GM12878 (cell line): ENCODE measurements around the gene ARL2. TPM values are rescaled to one million over a fixed set of nuclear protein-coding genes. Genes with fewer than 3 reads are reported as not detected.
A peak's percentile ranks its signal among the peaks of the same experiment; 100 is the strongest.

Experiments used
- ASH2L ChIP-seq: fragments of 300-600, 200-600 bp; sonication (generic); IDR thresholded peaks from 2 replicates; pipeline ENCODE4 v1.6.1; 2017; ENCODE audit warnings: low read depth, mild to moderate bottlenecking, borderline replicate concordance
- BMI1 ChIP-seq: fragments of 450-650 bp; IDR thresholded peaks from 2 replicates; pipeline ENCODE4 v1.6.1; 2016; ENCODE audit warnings: mild to moderate bottlenecking, moderate library complexity, borderline replicate concordance
- CHD1 ChIP-seq: IDR thresholded peaks from 2 replicates; pipeline ENCODE4 v1.6.1; 2012; ENCODE audit warnings: low read depth, low read length, improper control_type of control experiment
- FOXK2 ChIP-seq: fragments of 450-650 bp; IDR thresholded peaks from 2 replicates; pipeline ENCODE4 v1.6.1; 2017; ENCODE audit warnings: mild to moderate bottlenecking, moderate library complexity
- LARP7 ChIP-seq: fragments of 450-650 bp; IDR thresholded peaks from 2 replicates; pipeline ENCODE4 v1.6.1; 2017; ENCODE audit warnings: mild to moderate bottlenecking
- MYB ChIP-seq: fragments of 150-350 bp; IDR thresholded peaks from 2 replicates; pipeline ENCODE4 v1.6.1; 2014; ENCODE audit warnings: mild to moderate bottlenecking, low read depth, low read length, borderline replicate concordance
- POLR2AphosphoS2 ChIP-seq: IDR thresholded peaks from 2 replicates; pipeline ENCODE4 v1.6.1; 2011; ENCODE audit warnings: low read depth, mild to moderate bottlenecking, low read length, improper control_type of control experiment, moderate library complexity
- POU2F2 ChIP-seq: IDR thresholded peaks from 3 replicates; pipeline ENCODE4 v1.6.1; 2011; ENCODE audit warnings: low read depth, mild to moderate bottlenecking, low read length, borderline replicate concordance
- SIN3A ChIP-seq: IDR thresholded peaks from 2 replicates; pipeline ENCODE4 v1.6.1; 2012; ENCODE audit warnings: low read depth, low read length, improper control_type of control experiment
- TARDBP ChIP-seq: IDR thresholded peaks from 2 replicates; pipeline ENCODE4 v1.6.1; 2016; ENCODE audit warnings: borderline replicate concordance
- TCF12 ChIP-seq: IDR thresholded peaks from 2 replicates; pipeline ENCODE4 v1.6.1; 2011; ENCODE audit warnings: low read depth, mild to moderate bottlenecking, low read length
- ZNF622 ChIP-seq: fragments of 450-650 bp; IDR thresholded peaks from 2 replicates; pipeline ENCODE4 v1.6.1; 2017; ENCODE audit warnings: mild to moderate bottlenecking, inconsistent platforms
- ZSCAN29 ChIP-seq: fragments of 450-650 bp; IDR thresholded peaks from 2 replicates; pipeline ENCODE4 v1.6.1; 2017; ENCODE audit warnings: mild to moderate bottlenecking, moderate library complexity
- polyA plus RNA-seq, 11 experiments: library from polyadenylated mRNA; depleted of rRNA in 4 of 11; unstranded in 6 of 11; stranded (reverse) in 5 of 11; fragments of >200 nt; fragmentation: Nextera tagmentation in 4 of 11; fragmentation: Illumina TruSeq in 1 of 11; extraction: Ambion mirVana in 4 of 11; extraction: Trizol in 1 of 11; gene quantifications; 1 replicate in 1 of 11; 2 replicates in 10 of 11; pipeline versions ENCODE4 v1.2.1 to v1.2.3, GENCODE V29; 2011 to 2016; ENCODE audit warnings: inconsistent platforms in 2 of 11, missing spikeins in 2 of 11, low read depth in 1 of 11
- total RNA-seq, 4 experiments: library from RNA; depleted of rRNA in 3 of 4; stranded (reverse); fragments of >200 nt in 3 of 4; fragmentation: Illumina TruSeq in 1 of 4; extraction: Trizol in 1 of 4; gene quantifications; 2 replicates each; pipeline versions ENCODE4 v1.2.1 to v1.2.3, GENCODE V29; 2013 to 2021
- TF ChIP-seq, protein P1 (sequence below): fragments of 450-650 bp; IDR thresholded peaks from 2 replicates; pipeline ENCODE4 v1.6.1; 2017; ENCODE audit warnings: mild to moderate bottlenecking, low read depth, inconsistent platforms; ENCODE audit not compliant: poor library complexity, severe bottlenecking
- TF ChIP-seq, protein P2 (sequence below): fragments of 450-650 bp; IDR thresholded peaks from 2 replicates; pipeline ENCODE4 v1.6.1; 2018; ENCODE audit warnings: mild to moderate bottlenecking, low read depth, moderate library complexity; ENCODE audit not compliant: partially characterized antibody
- TF ChIP-seq, protein P3 (sequence below): fragments of 450-650 bp; IDR thresholded peaks from 2 replicates; pipeline ENCODE4 v1.6.1; 2017; ENCODE audit warnings: mild to moderate bottlenecking
- TF ChIP-seq, protein P4 (sequence below): IDR thresholded peaks from 2 replicates; pipeline ENCODE4 v1.6.1; 2011; ENCODE audit warnings: borderline replicate concordance, low read depth, mild to moderate bottlenecking, moderate library complexity, low read length; ENCODE audit not compliant: insufficient read depth, poor library complexity, severe bottlenecking
- TF ChIP-seq, protein P5 (sequence below): IDR thresholded peaks from 2 replicates; pipeline ENCODE4 v1.6.1; 2011; ENCODE audit warnings: borderline replicate concordance, low read depth, mild to moderate bottlenecking, moderate library complexity, mixed read lengths, low read length; ENCODE audit not compliant: insufficient read depth; ENCODE audit errors: extremely low read length

The ARL2 gene
- total and polyA plus RNA-seq, 10 of the 15 experiments (the other 5 are each of a cell fraction or from before 2014, with no cell fraction given) = 4.1 to 138 (median 73.4) TPM

DNA sequence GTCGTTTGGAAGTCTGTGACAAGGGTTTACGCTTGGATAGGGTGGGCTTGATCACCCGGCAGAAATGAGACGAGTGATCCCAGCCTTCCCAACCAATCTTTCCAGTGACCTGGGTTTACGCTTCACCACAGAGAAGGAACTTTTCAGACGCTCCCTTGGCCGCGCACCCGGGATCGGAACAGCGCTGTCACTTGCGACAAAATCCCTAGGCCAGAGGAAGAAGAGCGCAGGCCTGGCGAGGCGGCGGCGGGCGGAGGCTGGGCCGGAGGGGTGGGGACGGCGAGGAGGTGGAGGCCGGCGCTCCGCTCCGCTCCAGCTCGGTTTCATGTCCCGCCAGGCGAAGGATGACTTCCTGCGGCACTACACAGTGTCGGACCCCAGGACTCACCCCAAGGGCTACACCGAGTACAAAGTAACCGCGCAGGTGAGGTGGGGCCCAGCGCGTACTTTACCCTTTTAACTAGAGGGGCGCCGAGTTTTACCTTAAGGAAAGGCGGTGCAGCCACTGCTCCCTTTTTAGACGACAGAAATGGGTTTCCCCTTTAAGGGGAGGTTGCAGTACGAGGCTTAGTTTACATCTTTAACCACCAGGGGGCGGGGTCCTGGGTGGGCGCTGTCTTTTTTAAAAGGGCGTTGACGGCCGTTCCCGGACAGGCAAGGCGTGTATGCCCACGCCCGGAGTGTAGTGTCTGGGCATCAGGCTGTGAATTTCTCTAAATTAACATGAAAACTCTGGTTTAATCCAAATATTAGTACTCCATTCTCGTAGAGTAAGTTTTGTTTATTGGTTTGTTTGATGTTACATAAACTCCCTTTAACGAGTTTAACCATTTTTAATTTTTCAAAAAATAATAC, 13.5 kb downstream of the ARL2 start, which contains the start of gene SNX15 (continued):
- TF ChIP-seq, protein P1, sequence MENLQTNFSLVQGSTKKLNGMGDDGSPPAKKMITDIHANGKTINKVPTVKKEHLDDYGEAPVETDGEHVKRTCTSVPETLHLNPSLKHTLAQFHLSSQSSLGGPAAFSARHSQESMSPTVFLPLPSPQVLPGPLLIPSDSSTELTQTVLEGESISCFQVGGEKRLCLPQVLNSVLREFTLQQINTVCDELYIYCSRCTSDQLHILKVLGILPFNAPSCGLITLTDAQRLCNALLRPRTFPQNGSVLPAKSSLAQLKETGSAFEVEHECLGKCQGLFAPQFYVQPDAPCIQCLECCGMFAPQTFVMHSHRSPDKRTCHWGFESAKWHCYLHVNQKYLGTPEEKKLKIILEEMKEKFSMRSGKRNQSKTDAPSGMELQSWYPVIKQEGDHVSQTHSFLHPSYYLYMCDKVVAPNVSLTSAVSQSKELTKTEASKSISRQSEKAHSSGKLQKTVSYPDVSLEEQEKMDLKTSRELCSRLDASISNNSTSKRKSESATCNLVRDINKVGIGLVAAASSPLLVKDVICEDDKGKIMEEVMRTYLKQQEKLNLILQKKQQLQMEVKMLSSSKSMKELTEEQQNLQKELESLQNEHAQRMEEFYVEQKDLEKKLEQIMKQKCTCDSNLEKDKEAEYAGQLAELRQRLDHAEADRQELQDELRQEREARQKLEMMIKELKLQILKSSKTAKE = no peak
- TF ChIP-seq ASH2L (no peak), ZNF622 (no peak), FOXK2 (no peak), LARP7 (peak; percentile 74; the same call in 1 of the 2 replicates), MYB (no peak), TCF12 (0 out of 2 replicates have a peak, but pooled peaks have one; percentile 36), BMI1 (no peak), POLR2AphosphoS2 (0 out of 2 replicates have a peak, but pooled peaks have one; percentile 48), SIN3A (peak; percentile 87; the same call in 1 of the 2 replicates), CHD1 (0 out of 2 replicates have a peak, but pooled peaks have one; percentile 70), TARDBP (no peak), POU2F2 (no peak), ZSCAN29 (no peak)
- TF ChIP-seq, protein P2, sequence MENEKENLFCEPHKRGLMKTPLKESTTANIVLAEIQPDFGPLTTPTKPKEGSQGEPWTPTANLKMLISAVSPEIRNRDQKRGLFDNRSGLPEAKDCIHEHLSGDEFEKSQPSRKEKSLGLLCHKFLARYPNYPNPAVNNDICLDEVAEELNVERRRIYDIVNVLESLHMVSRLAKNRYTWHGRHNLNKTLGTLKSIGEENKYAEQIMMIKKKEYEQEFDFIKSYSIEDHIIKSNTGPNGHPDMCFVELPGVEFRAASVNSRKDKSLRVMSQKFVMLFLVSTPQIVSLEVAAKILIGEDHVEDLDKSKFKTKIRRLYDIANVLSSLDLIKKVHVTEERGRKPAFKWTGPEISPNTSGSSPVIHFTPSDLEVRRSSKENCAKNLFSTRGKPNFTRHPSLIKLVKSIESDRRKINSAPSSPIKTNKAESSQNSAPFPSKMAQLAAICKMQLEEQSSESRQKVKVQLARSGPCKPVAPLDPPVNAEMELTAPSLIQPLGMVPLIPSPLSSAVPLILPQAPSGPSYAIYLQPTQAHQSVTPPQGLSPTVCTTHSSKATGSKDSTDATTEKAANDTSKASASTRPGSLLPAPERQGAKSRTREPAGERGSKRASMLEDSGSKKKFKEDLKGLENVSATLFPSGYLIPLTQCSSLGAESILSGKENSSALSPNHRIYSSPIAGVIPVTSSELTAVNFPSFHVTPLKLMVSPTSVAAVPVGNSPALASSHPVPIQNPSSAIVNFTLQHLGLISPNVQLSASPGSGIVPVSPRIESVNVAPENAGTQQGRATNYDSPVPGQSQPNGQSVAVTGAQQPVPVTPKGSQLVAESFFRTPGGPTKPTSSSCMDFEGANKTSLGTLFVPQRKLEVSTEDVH = no peak
- TF ChIP-seq, protein P3, sequence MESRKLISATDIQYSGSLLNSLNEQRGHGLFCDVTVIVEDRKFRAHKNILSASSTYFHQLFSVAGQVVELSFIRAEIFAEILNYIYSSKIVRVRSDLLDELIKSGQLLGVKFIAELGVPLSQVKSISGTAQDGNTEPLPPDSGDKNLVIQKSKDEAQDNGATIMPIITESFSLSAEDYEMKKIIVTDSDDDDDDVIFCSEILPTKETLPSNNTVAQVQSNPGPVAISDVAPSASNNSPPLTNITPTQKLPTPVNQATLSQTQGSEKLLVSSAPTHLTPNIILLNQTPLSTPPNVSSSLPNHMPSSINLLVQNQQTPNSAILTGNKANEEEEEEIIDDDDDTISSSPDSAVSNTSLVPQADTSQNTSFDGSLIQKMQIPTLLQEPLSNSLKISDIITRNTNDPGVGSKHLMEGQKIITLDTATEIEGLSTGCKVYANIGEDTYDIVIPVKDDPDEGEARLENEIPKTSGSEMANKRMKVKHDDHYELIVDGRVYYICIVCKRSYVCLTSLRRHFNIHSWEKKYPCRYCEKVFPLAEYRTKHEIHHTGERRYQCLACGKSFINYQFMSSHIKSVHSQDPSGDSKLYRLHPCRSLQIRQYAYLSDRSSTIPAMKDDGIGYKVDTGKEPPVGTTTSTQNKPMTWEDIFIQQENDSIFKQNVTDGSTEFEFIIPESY = no peak
- TF ChIP-seq, protein P4, sequence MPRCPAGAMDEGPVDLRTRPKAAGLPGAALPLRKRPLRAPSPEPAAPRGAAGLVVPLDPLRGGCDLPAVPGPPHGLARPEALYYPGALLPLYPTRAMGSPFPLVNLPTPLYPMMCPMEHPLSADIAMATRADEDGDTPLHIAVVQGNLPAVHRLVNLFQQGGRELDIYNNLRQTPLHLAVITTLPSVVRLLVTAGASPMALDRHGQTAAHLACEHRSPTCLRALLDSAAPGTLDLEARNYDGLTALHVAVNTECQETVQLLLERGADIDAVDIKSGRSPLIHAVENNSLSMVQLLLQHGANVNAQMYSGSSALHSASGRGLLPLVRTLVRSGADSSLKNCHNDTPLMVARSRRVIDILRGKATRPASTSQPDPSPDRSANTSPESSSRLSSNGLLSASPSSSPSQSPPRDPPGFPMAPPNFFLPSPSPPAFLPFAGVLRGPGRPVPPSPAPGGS = no peak
- TF ChIP-seq, protein P5, sequence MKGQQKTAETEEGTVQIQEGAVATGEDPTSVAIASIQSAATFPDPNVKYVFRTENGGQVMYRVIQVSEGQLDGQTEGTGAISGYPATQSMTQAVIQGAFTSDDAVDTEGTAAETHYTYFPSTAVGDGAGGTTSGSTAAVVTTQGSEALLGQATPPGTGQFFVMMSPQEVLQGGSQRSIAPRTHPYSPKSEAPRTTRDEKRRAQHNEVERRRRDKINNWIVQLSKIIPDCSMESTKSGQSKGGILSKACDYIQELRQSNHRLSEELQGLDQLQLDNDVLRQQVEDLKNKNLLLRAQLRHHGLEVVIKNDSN = no peak
